HepG2 (cell line): ENCODE results near the gene DSTN. TPM values are rescaled to one million over a fixed set of nuclear protein-coding genes. Genes with fewer than 3 reads are reported as not detected.
A peak's percentile ranks its signal among the peaks of the same experiment; 100 is the strongest.

ENCODE experiments used
- IKZF4 ChIP-seq: sonication (generic); formaldehyde crosslinking; IDR thresholded peaks from 2 replicates; pipeline ENCODE4 v1.5.1; 2020; ENCODE audit warnings: borderline replicate concordance, mild to moderate bottlenecking, low read depth, missing genetic modification reagents; ENCODE audit errors: not compliant biosample characterization
- JUND ChIP-seq: sonication (generic); formaldehyde crosslinking; IDR thresholded peaks from 2 replicates; pipeline ENCODE4 v1.8.0; 2022; ENCODE audit warnings: mild to moderate bottlenecking, missing genetic modification reagents
- SP4 ChIP-seq: sonication (generic); formaldehyde crosslinking; IDR thresholded peaks from 2 replicates; pipeline ENCODE4 v1.8.1; 2023; ENCODE audit warnings: mild to moderate bottlenecking, missing genetic modification reagents
- TBX2 ChIP-seq: sonication (generic); formaldehyde crosslinking; IDR thresholded peaks from 2 replicates; pipeline ENCODE4 v1.5.0; 2020; ENCODE audit warnings: missing genetic modification reagents, mild to moderate bottlenecking, borderline replicate concordance
- TEAD2 ChIP-seq: sonication (generic); formaldehyde crosslinking; IDR thresholded peaks from 2 replicates; pipeline ENCODE4 v1.9.0; 2021; ENCODE audit warnings: missing genetic modification reagents
- ZNF335 ChIP-seq: sonication (generic); formaldehyde crosslinking; IDR thresholded peaks from 2 replicates; pipeline ENCODE4 v1.4.0; 2020; ENCODE audit warnings: missing genetic modification reagents
- ZNF703 ChIP-seq: sonication (generic); formaldehyde crosslinking; IDR thresholded peaks from 2 replicates; pipeline ENCODE4 v1.5.1; 2020; ENCODE audit warnings: missing genetic modification reagents, mild to moderate bottlenecking, moderate library complexity, borderline replicate concordance
- ZNF850 ChIP-seq: sonication (generic); formaldehyde crosslinking; conservative IDR thresholded peaks from 2 replicates; pipeline ENCODE4 v1.9.0; 2021; ENCODE audit warnings: mild to moderate bottlenecking, missing genetic modification reagents
- polyA plus RNA-seq, 8 experiments: library from polyadenylated mRNA; depleted of rRNA in 3 of 8; stranded (reverse) in 7 of 8; unstranded in 1 of 8; fragments of >200 nt; fragmentation: Illumina TruSeq in 4 of 8; extraction: Trizol in 4 of 8; gene quantifications; 2 replicates each; pipeline versions ENCODE4 v1.2.1 to v1.2.3, GENCODE V29; 2011 to 2016; ENCODE audit warnings: low read depth in 4 of 8, missing spikeins in 1 of 8, mixed read lengths in 1 of 8; ENCODE audit not compliant: insufficient read depth in 1 of 8
- total RNA-seq, 5 experiments: library from RNA; depleted of rRNA; stranded (reverse); fragments of >200 nt; fragmentation: Illumina TruSeq; extraction: Trizol; gene quantifications; 2 replicates each; pipeline ENCODE4 v1.2.3, GENCODE V29; 2016; ENCODE audit warnings: low read depth in 1 of 5
- TF ChIP-seq, protein P1 (sequence below): sonication (generic); formaldehyde crosslinking; IDR thresholded peaks from 2 replicates; pipeline ENCODE4 v1.4.0; 2020; ENCODE audit warnings: mild to moderate bottlenecking, missing genetic modification reagents
- TF ChIP-seq, protein P2 (sequence below), 2 experiments: fragments of 450-650 bp in 1 of 2; sonication (generic) in 1 of 2; formaldehyde crosslinking; IDR thresholded peaks; 2 replicates each; pipeline versions ENCODE4 v1.5.0 to v1.8.0; 2020 to 2022; ENCODE audit warnings: mild to moderate bottlenecking in 1 of 2, missing genetic modification reagents in 1 of 2
- TF ChIP-seq, protein P3 (sequence below): sonication (generic); formaldehyde crosslinking; IDR thresholded peaks from 2 replicates; pipeline ENCODE4 v1.4.0; 2020; ENCODE audit warnings: missing genetic modification reagents
- TF ChIP-seq, protein P4 (sequence below), 2 experiments: sonication (generic) in 1 of 2; formaldehyde crosslinking in 1 of 2; IDR thresholded peaks; 2 replicates each; pipeline versions ENCODE4 v1.4.0 to v1.6.1; 2016 to 2020; ENCODE audit warnings: borderline replicate concordance in 1 of 2, low read depth in 1 of 2, mild to moderate bottlenecking in 1 of 2, missing genetic modification reagents in 1 of 2
- TF ChIP-seq, protein P5 (sequence below): sonication (generic); formaldehyde crosslinking; IDR thresholded peaks from 2 replicates; pipeline ENCODE4 v1.5.1; 2020; ENCODE audit warnings: mild to moderate bottlenecking, moderate library complexity, missing genetic modification reagents
- TF ChIP-seq, protein P6 (sequence below): sonication (generic); formaldehyde crosslinking; IDR thresholded peaks from 2 replicates; pipeline ENCODE4 v1.4.0; 2020; ENCODE audit warnings: mild to moderate bottlenecking, missing genetic modification reagents

The DSTN gene
- total and polyA plus RNA-seq, 2 of the 13 experiments (the other 11 are each of a cell fraction or from before 2014, with no cell fraction given) = 27.6 to 106 TPM

DNA sequence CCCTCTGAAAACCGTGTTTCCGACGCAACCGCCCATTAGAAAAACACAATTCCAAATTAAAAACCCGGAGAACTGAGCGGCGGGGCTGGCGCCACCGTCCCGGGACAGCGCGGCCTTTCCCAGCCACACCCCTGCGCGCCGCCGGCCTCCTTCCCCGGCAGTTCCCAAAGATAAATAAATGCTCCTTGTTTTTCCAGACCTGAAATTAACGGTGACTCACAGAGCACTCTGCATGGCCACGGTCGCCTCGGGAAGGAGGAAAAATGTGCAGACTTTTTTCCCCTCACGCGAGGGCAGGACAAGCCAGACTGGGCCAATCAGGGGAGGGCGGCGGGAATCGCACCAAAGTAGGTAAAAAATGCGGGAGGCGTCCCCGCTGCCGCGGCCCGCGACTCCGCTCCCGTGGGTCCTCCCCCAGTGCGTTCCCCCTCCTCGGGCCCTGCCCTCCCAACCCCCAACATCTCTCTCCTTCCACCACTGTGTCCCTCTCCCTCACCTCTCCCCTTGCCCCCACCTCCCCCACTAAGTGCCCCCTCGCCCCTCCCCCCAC, 828 bp upstream of the DSTN start (continued):
- TF ChIP-seq IKZF4 (CRISPR knock-in tag) = no peak
- TF ChIP-seq ZNF703 (CRISPR knock-in tag) = no peak
- TF ChIP-seq ZNF850 (CRISPR knock-in tag) = no peak
- no peak for TF ChIP-seq TEAD2
- TF ChIP-seq SP4 (CRISPR knock-in tag) = no peak
- no peak for TF ChIP-seq JUND (CRISPR knock-in tag)
- TF ChIP-seq, protein P1, sequence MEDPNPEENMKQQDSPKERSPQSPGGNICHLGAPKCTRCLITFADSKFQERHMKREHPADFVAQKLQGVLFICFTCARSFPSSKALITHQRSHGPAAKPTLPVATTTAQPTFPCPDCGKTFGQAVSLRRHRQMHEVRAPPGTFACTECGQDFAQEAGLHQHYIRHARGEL = no peak
- TF ChIP-seq, protein P2, sequence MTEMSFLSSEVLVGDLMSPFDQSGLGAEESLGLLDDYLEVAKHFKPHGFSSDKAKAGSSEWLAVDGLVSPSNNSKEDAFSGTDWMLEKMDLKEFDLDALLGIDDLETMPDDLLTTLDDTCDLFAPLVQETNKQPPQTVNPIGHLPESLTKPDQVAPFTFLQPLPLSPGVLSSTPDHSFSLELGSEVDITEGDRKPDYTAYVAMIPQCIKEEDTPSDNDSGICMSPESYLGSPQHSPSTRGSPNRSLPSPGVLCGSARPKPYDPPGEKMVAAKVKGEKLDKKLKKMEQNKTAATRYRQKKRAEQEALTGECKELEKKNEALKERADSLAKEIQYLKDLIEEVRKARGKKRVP (CRISPR knock-in tag; IDR thresholded peaks at IDR 0.05) = no peak
- peak; percentile 54; the same call in 1 of the 2 replicates for TF ChIP-seq ZNF335 (CRISPR knock-in tag)
- TF ChIP-seq, protein P3, sequence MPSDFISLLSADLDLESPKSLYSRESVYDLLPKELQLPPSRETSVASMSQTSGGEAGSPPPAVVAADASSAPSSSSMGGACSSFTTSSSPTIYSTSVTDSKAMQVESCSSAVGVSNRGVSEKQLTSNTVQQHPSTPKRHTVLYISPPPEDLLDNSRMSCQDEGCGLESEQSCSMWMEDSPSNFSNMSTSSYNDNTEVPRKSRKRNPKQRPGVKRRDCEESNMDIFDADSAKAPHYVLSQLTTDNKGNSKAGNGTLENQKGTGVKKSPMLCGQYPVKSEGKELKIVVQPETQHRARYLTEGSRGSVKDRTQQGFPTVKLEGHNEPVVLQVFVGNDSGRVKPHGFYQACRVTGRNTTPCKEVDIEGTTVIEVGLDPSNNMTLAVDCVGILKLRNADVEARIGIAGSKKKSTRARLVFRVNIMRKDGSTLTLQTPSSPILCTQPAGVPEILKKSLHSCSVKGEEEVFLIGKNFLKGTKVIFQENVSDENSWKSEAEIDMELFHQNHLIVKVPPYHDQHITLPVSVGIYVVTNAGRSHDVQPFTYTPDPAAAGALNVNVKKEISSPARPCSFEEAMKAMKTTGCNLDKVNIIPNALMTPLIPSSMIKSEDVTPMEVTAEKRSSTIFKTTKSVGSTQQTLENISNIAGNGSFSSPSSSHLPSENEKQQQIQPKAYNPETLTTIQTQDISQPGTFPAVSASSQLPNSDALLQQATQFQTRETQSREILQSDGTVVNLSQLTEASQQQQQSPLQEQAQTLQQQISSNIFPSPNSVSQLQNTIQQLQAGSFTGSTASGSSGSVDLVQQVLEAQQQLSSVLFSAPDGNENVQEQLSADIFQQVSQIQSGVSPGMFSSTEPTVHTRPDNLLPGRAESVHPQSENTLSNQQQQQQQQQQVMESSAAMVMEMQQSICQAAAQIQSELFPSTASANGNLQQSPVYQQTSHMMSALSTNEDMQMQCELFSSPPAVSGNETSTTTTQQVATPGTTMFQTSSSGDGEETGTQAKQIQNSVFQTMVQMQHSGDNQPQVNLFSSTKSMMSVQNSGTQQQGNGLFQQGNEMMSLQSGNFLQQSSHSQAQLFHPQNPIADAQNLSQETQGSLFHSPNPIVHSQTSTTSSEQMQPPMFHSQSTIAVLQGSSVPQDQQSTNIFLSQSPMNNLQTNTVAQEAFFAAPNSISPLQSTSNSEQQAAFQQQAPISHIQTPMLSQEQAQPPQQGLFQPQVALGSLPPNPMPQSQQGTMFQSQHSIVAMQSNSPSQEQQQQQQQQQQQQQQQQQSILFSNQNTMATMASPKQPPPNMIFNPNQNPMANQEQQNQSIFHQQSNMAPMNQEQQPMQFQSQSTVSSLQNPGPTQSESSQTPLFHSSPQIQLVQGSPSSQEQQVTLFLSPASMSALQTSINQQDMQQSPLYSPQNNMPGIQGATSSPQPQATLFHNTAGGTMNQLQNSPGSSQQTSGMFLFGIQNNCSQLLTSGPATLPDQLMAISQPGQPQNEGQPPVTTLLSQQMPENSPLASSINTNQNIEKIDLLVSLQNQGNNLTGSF = 0 out of 2 replicates have a peak, but pooled peaks have one; percentile 22
- TF ChIP-seq, protein P4, sequence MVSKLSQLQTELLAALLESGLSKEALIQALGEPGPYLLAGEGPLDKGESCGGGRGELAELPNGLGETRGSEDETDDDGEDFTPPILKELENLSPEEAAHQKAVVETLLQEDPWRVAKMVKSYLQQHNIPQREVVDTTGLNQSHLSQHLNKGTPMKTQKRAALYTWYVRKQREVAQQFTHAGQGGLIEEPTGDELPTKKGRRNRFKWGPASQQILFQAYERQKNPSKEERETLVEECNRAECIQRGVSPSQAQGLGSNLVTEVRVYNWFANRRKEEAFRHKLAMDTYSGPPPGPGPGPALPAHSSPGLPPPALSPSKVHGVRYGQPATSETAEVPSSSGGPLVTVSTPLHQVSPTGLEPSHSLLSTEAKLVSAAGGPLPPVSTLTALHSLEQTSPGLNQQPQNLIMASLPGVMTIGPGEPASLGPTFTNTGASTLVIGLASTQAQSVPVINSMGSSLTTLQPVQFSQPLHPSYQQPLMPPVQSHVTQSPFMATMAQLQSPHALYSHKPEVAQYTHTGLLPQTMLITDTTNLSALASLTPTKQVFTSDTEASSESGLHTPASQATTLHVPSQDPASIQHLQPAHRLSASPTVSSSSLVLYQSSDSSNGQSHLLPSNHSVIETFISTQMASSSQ (IDR thresholded peaks at IDR 0.05; ENCODE audit: low read depth) = no peak
- TF ChIP-seq, protein P4 (CRISPR knock-in tag; IDR thresholded peaks at IDR 0.05; ENCODE audit: borderline replicate concordance) = 0 out of 2 replicates have a peak, but pooled peaks have one; percentile 33
- TF ChIP-seq, protein P5, sequence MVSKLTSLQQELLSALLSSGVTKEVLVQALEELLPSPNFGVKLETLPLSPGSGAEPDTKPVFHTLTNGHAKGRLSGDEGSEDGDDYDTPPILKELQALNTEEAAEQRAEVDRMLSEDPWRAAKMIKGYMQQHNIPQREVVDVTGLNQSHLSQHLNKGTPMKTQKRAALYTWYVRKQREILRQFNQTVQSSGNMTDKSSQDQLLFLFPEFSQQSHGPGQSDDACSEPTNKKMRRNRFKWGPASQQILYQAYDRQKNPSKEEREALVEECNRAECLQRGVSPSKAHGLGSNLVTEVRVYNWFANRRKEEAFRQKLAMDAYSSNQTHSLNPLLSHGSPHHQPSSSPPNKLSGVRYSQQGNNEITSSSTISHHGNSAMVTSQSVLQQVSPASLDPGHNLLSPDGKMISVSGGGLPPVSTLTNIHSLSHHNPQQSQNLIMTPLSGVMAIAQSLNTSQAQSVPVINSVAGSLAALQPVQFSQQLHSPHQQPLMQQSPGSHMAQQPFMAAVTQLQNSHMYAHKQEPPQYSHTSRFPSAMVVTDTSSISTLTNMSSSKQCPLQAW (CRISPR knock-in tag) = peak; percentile 33; the same call in 1 of the 2 replicates
- TF ChIP-seq, protein P6, sequence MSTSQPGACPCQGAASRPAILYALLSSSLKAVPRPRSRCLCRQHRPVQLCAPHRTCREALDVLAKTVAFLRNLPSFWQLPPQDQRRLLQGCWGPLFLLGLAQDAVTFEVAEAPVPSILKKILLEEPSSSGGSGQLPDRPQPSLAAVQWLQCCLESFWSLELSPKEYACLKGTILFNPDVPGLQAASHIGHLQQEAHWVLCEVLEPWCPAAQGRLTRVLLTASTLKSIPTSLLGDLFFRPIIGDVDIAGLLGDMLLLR (CRISPR knock-in tag) = 0 out of 2 replicates have a peak, but pooled peaks have one; percentile 32
- no peak; the same call in none of the 2 replicates for TF ChIP-seq TBX2 (CRISPR knock-in tag)
